Hepatocyte (in vitro differentiated cells): Measurements from ENCODE around the gene FAM174C. TPM values are rescaled to one million over a fixed set of nuclear protein-coding genes. Genes with fewer than 3 reads are reported as not detected.
A peak's percentile ranks its signal among the peaks of the same experiment; 100 is the strongest.

Experiments used
- DNase-seq: peaks from one replicate; pipeline ENCODE4 v3.0.0-alpha.2; 2016; ENCODE audit warnings: low spot score
- H2AFZ ChIP-seq: fragments of 200-600 bp; sonication (generic); 2 replicates; pipeline ENCODE4 v1.6.0; 2016; ENCODE audit warnings: antibody characterized with exemption, mild to moderate bottlenecking
- H3K27ac ChIP-seq: fragments of 200-600 bp; sonication (generic); 2 replicates; pipeline ENCODE4 v1.5.1; 2016; ENCODE audit warnings: mild to moderate bottlenecking
- H3K27me3 ChIP-seq: fragments of 200-600 bp; sonication (generic); 2 replicates; pipeline ENCODE4 v1.6.1; 2016
- H3K36me3 ChIP-seq: fragments of 200-600 bp; sonication (generic); replicated peaks from 2 replicates; pipeline ENCODE4 v1.5.1; 2016; ENCODE audit warnings: low read depth; ENCODE audit not compliant: insufficient read depth
- H3K4me1 ChIP-seq: fragments of 200-600 bp; sonication (generic); 2 replicates; pipeline ENCODE4 v1.5.1; 2016; ENCODE audit warnings: mild to moderate bottlenecking, moderate library complexity; ENCODE audit not compliant: insufficient read depth
- H3K4me2 ChIP-seq: fragments of 200-600 bp; sonication (generic); 2 replicates; pipeline ENCODE4 v1.6.0; 2016
- H3K4me3 ChIP-seq: fragments of 200-600 bp; sonication (generic); 2 replicates; pipeline ENCODE4 v1.5.1; 2016; ENCODE audit warnings: mild to moderate bottlenecking
- H3K79me2 ChIP-seq: fragments of 200-600 bp; sonication (generic); 2 replicates; pipeline ENCODE4 v1.6.0; 2017; ENCODE audit warnings: mild to moderate bottlenecking
- H3K9me2 ChIP-seq: fragments of 200-600 bp; sonication (generic); replicated peaks from 2 replicates; pipeline ENCODE4 v1.6.0; 2017; ENCODE audit warnings: mild to moderate bottlenecking; ENCODE audit not compliant: insufficient read depth
- H3K9me3 ChIP-seq: fragments of 200-600 bp; sonication (generic); 2 replicates; pipeline ENCODE4 v1.5.1; 2016; ENCODE audit warnings: low read depth, mild to moderate bottlenecking
- H4K20me1 ChIP-seq: fragments of 200-600 bp; sonication (generic); 2 replicates; pipeline ENCODE4 v1.6.0; 2016; ENCODE audit warnings: mild to moderate bottlenecking; ENCODE audit not compliant: insufficient read depth, poor library complexity, severe bottlenecking
- CTCF ChIP-seq: fragments of 200-600 bp; sonication (generic); IDR thresholded peaks from 2 replicates; pipeline ENCODE4 v1.5.1; 2016; ENCODE audit warnings: antibody characterized with exemption, mild to moderate bottlenecking; ENCODE audit not compliant: poor library complexity
- EZH2 ChIP-seq: fragments of 200-600 bp; sonication (generic); IDR thresholded peaks from 2 replicates; pipeline ENCODE4 v1.6.1; 2016; ENCODE audit warnings: antibody characterized with exemption, mild to moderate bottlenecking, borderline replicate concordance
- EZH2phosphoT487 ChIP-seq: fragments of 200-600 bp; sonication (generic); IDR thresholded peaks from one replicate; pipeline ENCODE4 v1.6.1; 2018; ENCODE audit warnings: antibody characterized with exemption, mild to moderate bottlenecking, low read depth, moderate library complexity; ENCODE audit not compliant: unreplicated experiment, severe bottlenecking
- WGBS: methylation state at CpG from one replicate; pipeline ENCODE4 v1.1.6; 2016; ENCODE audit warnings: low lambda C conversion rate; ENCODE audit errors: missing lambda C conversion rate; 5-methylcytosine and 5-hydroxymethylcytosine counted together
- polyA plus RNA-seq: library from polyadenylated mRNA; unstranded; fragments of >200 nt; fragmentation: Nextera tagmentation; extraction: Ambion mirVana; gene quantifications from 2 replicates; pipeline ENCODE4 v1.2.1, GENCODE V29; 2016
- total RNA-seq: library from RNA; depleted of rRNA; stranded (reverse); fragments of >200 nt; gene quantifications from 2 replicates; pipeline ENCODE4 v1.2.3, GENCODE V29; 2014

Gene FAM174C
- total and polyA plus RNA-seq, 2 experiments from 2014 or later: 25.5 to 79.9 TPM

- Histone ChIP-seq H3K4me2 (no peak overlapping the region), H3K27ac (peak overlapping the region; percentile 98), H3K9me2 (no peaks in the 10 kb centered on the region), H3K79me2 (peaks cover 58% of the 10 kb centered on the region), H2AFZ (no peak overlapping the region), H3K36me3 (no peaks in the 10 kb centered on the region), H3K4me1 (peaks cover 69% of the 10 kb centered on the region), H4K20me1 (peaks cover 30% of the 10 kb centered on the region), H3K27me3 (no peaks in the 10 kb centered on the region), H3K9me3 (no peaks in the 10 kb centered on the region), H3K4me3 (no peak overlapping the region)
- no peak for DNase-seq
- WGBS: 91% methylated on average over 46 of the region's 46 CpGs
- TF ChIP-seq EZH2phosphoT487: no peak
- TF ChIP-seq EZH2: no peak
- TF ChIP-seq CTCF: no peak
Measured at GRCh38 chr19:1256646-1257474, 18.5 kb upstream of the FAM174C start.

- Histone ChIP-seq H3K79me2 (peaks cover 50% of the 10 kb centered on the region), H3K36me3 (no peaks in the 10 kb centered on the region), H3K27me3 (no peaks in the 10 kb centered on the region), H3K4me2 (peak overlapping the region; percentile 86), H4K20me1 (peaks cover 28% of the 10 kb centered on the region), H3K4me3 (no peak overlapping the region), H3K9me2 (no peaks in the 10 kb centered on the region), H2AFZ (no peak overlapping the region), H3K4me1 (peaks cover 76% of the 10 kb centered on the region), H3K27ac (peak overlapping the region; percentile 98), H3K9me3 (no peaks in the 10 kb centered on the region)
- TF ChIP-seq CTCF (no peak), EZH2phosphoT487 (no peak), EZH2 (no peak)
- DNase-seq: no peak
- 77% methylated on average over 22 of the region's 23 CpGs for WGBS
Measured at GRCh38 chr19:1257475-1258162, 17.7 kb upstream of the FAM174C start.

- H3K27me3 ChIP-seq: no peaks in the 10 kb centered on the region
- H3K36me3 ChIP-seq: no peaks in the 10 kb centered on the region
- peaks cover 49% of the 10 kb centered on the region for H3K79me2 ChIP-seq
- whole genome bisulfite sequencing: 76% methylated on average over 6 of the region's 8 CpGs
- no peaks in the 10 kb centered on the region for H3K9me3 ChIP-seq
- peaks cover 77% of the 10 kb centered on the region for H3K4me1 ChIP-seq
- no peak for TF ChIP-seq EZH2
- TF ChIP-seq CTCF: no peak
- TF ChIP-seq EZH2phosphoT487: no peak
- no peak overlapping the region for H3K4me3 ChIP-seq
- no peak for DNase-seq
- H2AFZ ChIP-seq: no peak overlapping the region
- peak overlapping the region; percentile 86 for H3K4me2 ChIP-seq
- peak overlapping the region; percentile 98 for H3K27ac ChIP-seq
- H4K20me1 ChIP-seq: peaks cover 28% of the 10 kb centered on the region
- no peaks in the 10 kb centered on the region for H3K9me2 ChIP-seq
Measured at GRCh38 chr19:1258163-1258492, 17.2 kb upstream of the FAM174C start.
